Neural cell (in vitro differentiated cells): ENCODE results near the gene STUM. TPM values are rescaled to one million over a fixed set of nuclear protein-coding genes. Genes with fewer than 3 reads are reported as not detected.

ENCODE experiments used
- H2AFZ ChIP-seq: fragments of 200-600, 300-800 bp; sonication (generic), shearing (Covaris generic); 2 replicates; pipeline ENCODE4 v1.6.0; 2014; ENCODE audit warnings: low read depth, mild to moderate bottlenecking, antibody characterized with exemption, low read length, moderate library complexity
- H3F3A ChIP-seq: fragments of 200-600 bp; shearing (Covaris generic); 2 replicates; pipeline ENCODE4 v1.6.1; 2016; ENCODE audit warnings: mild to moderate bottlenecking, moderate library complexity, mixed read lengths, antibody characterized with exemption, low read length; ENCODE audit not compliant: insufficient read depth, poor library complexity, severe bottlenecking
- H3K27ac ChIP-seq: fragments of 200-600, 300-800 bp; sonication (generic), shearing (Covaris generic); 2 replicates; pipeline ENCODE4 v1.5.1; 2014; ENCODE audit warnings: mild to moderate bottlenecking, low read length, moderate library complexity
- H3K27me3 ChIP-seq: fragments of 300-800, 200-600 bp; sonication (generic), shearing (Covaris generic); 2 replicates; pipeline ENCODE4 v1.6.0; 2014; ENCODE audit warnings: mild to moderate bottlenecking, low read depth, low read length, moderate library complexity; ENCODE audit not compliant: insufficient read depth
- H3K36me3 ChIP-seq: fragments of 300-800, 200-600 bp; sonication (generic), shearing (Covaris generic); 2 replicates; pipeline ENCODE4 v1.5.1; 2014; ENCODE audit warnings: mild to moderate bottlenecking, antibody characterized with exemption, low read length, moderate library complexity; ENCODE audit not compliant: insufficient read depth
- H3K4me2 ChIP-seq: fragments of 300-800, 200-600 bp; sonication (generic), shearing (Covaris generic); 2 replicates; pipeline ENCODE4 v1.6.0; 2014; ENCODE audit warnings: mild to moderate bottlenecking, low read length
- H3K4me3 ChIP-seq: fragments of 300-800, 200-600 bp; sonication (generic), shearing (Covaris generic); 2 replicates; pipeline ENCODE4 v1.5.1; 2014; ENCODE audit warnings: mild to moderate bottlenecking, low read length, moderate library complexity
- H3K79me2 ChIP-seq: fragments of 200-600 bp; shearing (Covaris generic); replicated peaks from 2 replicates; pipeline ENCODE4 v1.6.0; 2014; ENCODE audit warnings: mild to moderate bottlenecking, low read length, moderate library complexity; ENCODE audit not compliant: insufficient read depth
- H3K9ac ChIP-seq: fragments of 300-800, 200-600 bp; sonication (generic), shearing (Covaris generic); 2 replicates; pipeline ENCODE4 v1.6.1; 2016; ENCODE audit warnings: mild to moderate bottlenecking, low read length, mixed read lengths
- H3K9me2 ChIP-seq: fragments of 200-600 bp; shearing (Covaris generic); 2 replicates; pipeline ENCODE4 v1.6.1; 2016; ENCODE audit warnings: mild to moderate bottlenecking, low read length, mixed read lengths; ENCODE audit not compliant: insufficient read depth
- H3K9me3 ChIP-seq: fragments of 200-600, 300-800 bp; sonication (generic), shearing (Covaris generic); 2 replicates; pipeline ENCODE4 v1.6.1; 2016; ENCODE audit warnings: mild to moderate bottlenecking, mixed run types, low read length, moderate library complexity, mixed read lengths
- H4K20me1 ChIP-seq: fragments of 200-600 bp; shearing (Covaris generic); 2 replicates; pipeline ENCODE4 v1.6.1; 2016; ENCODE audit warnings: mild to moderate bottlenecking, mixed run types; ENCODE audit not compliant: insufficient read depth
- EP300 ChIP-seq: fragments of 450-650 bp; conservative IDR thresholded peaks from 2 replicates; pipeline ENCODE4 v1.6.1; 2014; ENCODE audit warnings: antibody characterized with exemption, mild to moderate bottlenecking, moderate library complexity; ENCODE audit not compliant: poor library complexity, severe bottlenecking
- EZH2 ChIP-seq: fragments of 200-600, 300-800 bp; shearing (Covaris generic), sonication (generic); IDR thresholded peaks from 2 replicates; pipeline ENCODE4 v1.6.1; 2014; ENCODE audit warnings: antibody characterized with exemption, low read length, borderline replicate concordance, mild to moderate bottlenecking; ENCODE audit not compliant: insufficient read depth, poor library complexity, severe bottlenecking
- MXI1 ChIP-seq: fragments of 450-650 bp; conservative IDR thresholded peaks from 2 replicates; pipeline ENCODE4 v1.6.1; 2014; ENCODE audit warnings: antibody characterized with exemption, mild to moderate bottlenecking; ENCODE audit not compliant: poor library complexity, severe bottlenecking
- POLR2AphosphoS5 ChIP-seq: IDR thresholded peaks from 2 replicates; pipeline ENCODE4 v1.6.1; 2012
- RAD21 ChIP-seq: fragments of 450-650 bp; conservative IDR thresholded peaks from 2 replicates; pipeline ENCODE4 v1.6.1; 2014; ENCODE audit warnings: antibody characterized with exemption, mild to moderate bottlenecking, moderate library complexity
- SMC3 ChIP-seq: fragments of 450-650 bp; conservative IDR thresholded peaks from 2 replicates; pipeline ENCODE4 v1.6.1; 2014; ENCODE audit warnings: antibody characterized with exemption, mild to moderate bottlenecking, moderate library complexity; ENCODE audit not compliant: poor library complexity
- TAF1 ChIP-seq: IDR thresholded peaks from 2 replicates; pipeline ENCODE4 v1.6.1; 2012; ENCODE audit warnings: low read depth
- polyA plus RNA-seq: library from polyadenylated mRNA; depleted of rRNA; stranded (reverse); fragments of >200 nt; gene quantifications from 2 replicates; pipeline ENCODE4 v1.2.3, GENCODE V29; 2014
- TF ChIP-seq, protein P1 (sequence below): fragments of 450-650 bp; IDR thresholded peaks from 2 replicates; pipeline ENCODE4 v1.5.1; 2014; ENCODE audit warnings: antibody characterized with exemption, mild to moderate bottlenecking, moderate library complexity; ENCODE audit not compliant: poor library complexity, severe bottlenecking
- TF ChIP-seq, protein P2 (sequence below): IDR thresholded peaks from 2 replicates; pipeline ENCODE4 v1.6.1; 2012; ENCODE audit warnings: borderline replicate concordance

STUM gene
- polyA plus RNA-seq, 1 donor from 2014 or later = 0.52 TPM

DNA sequence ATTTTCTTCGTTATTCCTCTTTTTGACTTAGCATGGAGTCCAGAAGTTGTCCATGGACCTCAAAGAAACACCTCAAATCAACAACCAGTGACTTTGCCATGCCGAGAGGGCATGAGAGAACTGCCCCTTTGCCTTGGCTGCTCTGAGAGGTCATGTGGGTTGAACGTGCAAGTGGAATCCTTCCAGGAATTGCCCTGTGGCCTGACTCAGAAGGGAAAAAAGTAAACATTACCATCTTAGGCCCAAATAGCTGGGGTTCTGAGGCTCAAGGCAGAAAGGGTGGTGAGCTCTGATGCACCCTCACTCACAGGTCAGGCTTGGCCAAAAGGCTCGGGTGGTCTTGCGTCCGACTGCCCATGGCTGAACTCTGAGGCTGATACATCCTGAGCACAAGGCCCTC lies 15.1 kb downstream of the STUM start:
- H4K20me1 ChIP-seq = no peaks in the 10 kb centered on the region
- H2AFZ ChIP-seq = no peak overlapping the region
- H3K9me2 ChIP-seq = no peaks in the 10 kb centered on the region
- TF ChIP-seq TAF1 (no peak), SMC3 (no peak), RAD21 (no peak), EP300 (no peak), MXI1 (no peak), POLR2AphosphoS5 (no peak), EZH2 (no peak)
- TF ChIP-seq, protein P1, sequence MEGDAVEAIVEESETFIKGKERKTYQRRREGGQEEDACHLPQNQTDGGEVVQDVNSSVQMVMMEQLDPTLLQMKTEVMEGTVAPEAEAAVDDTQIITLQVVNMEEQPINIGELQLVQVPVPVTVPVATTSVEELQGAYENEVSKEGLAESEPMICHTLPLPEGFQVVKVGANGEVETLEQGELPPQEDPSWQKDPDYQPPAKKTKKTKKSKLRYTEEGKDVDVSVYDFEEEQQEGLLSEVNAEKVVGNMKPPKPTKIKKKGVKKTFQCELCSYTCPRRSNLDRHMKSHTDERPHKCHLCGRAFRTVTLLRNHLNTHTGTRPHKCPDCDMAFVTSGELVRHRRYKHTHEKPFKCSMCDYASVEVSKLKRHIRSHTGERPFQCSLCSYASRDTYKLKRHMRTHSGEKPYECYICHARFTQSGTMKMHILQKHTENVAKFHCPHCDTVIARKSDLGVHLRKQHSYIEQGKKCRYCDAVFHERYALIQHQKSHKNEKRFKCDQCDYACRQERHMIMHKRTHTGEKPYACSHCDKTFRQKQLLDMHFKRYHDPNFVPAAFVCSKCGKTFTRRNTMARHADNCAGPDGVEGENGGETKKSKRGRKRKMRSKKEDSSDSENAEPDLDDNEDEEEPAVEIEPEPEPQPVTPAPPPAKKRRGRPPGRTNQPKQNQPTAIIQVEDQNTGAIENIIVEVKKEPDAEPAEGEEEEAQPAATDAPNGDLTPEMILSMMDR = no peak
- TF ChIP-seq, protein P2, sequence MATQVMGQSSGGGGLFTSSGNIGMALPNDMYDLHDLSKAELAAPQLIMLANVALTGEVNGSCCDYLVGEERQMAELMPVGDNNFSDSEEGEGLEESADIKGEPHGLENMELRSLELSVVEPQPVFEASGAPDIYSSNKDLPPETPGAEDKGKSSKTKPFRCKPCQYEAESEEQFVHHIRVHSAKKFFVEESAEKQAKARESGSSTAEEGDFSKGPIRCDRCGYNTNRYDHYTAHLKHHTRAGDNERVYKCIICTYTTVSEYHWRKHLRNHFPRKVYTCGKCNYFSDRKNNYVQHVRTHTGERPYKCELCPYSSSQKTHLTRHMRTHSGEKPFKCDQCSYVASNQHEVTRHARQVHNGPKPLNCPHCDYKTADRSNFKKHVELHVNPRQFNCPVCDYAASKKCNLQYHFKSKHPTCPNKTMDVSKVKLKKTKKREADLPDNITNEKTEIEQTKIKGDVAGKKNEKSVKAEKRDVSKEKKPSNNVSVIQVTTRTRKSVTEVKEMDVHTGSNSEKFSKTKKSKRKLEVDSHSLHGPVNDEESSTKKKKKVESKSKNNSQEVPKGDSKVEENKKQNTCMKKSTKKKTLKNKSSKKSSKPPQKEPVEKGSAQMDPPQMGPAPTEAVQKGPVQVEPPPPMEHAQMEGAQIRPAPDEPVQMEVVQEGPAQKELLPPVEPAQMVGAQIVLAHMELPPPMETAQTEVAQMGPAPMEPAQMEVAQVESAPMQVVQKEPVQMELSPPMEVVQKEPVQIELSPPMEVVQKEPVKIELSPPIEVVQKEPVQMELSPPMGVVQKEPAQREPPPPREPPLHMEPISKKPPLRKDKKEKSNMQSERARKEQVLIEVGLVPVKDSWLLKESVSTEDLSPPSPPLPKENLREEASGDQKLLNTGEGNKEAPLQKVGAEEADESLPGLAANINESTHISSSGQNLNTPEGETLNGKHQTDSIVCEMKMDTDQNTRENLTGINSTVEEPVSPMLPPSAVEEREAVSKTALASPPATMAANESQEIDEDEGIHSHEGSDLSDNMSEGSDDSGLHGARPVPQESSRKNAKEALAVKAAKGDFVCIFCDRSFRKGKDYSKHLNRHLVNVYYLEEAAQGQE = no peak
- no peak overlapping the region for H3K27ac ChIP-seq
- H3K36me3 ChIP-seq = no peaks in the 10 kb centered on the region
- no peak overlapping the region for H3K9ac ChIP-seq
- no peaks in the 10 kb centered on the region for H3K79me2 ChIP-seq
- H3K27me3 ChIP-seq = no peaks in the 10 kb centered on the region
- H3K4me3 ChIP-seq = no peak overlapping the region
- no peaks in the 10 kb centered on the region for H3F3A ChIP-seq
- H3K4me2 ChIP-seq = no peak overlapping the region
- H3K9me3 ChIP-seq = no peaks in the 10 kb centered on the region

DNA sequence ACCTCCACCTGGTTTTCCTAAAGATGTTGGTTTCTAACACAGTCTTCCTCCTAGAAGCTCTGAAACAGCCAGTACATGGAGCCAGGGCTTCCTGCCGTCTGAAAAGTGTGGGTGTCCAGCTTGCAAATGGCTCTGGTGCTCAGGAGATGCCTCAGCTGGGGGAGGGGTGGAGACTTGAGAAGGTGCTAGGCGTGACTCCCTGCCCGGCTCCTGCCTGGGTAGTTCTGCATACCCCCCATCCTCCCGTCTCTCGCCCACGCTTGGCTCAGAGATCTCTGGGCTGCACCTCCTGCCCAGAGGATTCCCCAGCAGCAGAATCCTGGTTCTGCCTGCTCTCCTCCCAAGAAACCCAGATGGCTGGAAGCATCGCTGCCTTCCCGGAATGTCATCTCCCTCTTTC lies 16.9 kb downstream of the STUM start:
- Histone ChIP-seq H3F3A (no peaks in the 10 kb centered on the region), H3K9me2 (no peaks in the 10 kb centered on the region), H3K9ac (no peak overlapping the region), H4K20me1 (no peaks in the 10 kb centered on the region), H3K36me3 (no peaks in the 10 kb centered on the region), H3K27me3 (no peaks in the 10 kb centered on the region), H3K4me2 (no peak overlapping the region), H3K4me3 (no peak overlapping the region), H2AFZ (no peak overlapping the region), H3K79me2 (no peaks in the 10 kb centered on the region), H3K27ac (no peak overlapping the region), H3K9me3 (no peaks in the 10 kb centered on the region)
- TF ChIP-seq RAD21 (no peak), SMC3 (no peak), POLR2AphosphoS5 (no peak), MXI1 (no peak)
- TF ChIP-seq, protein P1 = no peak
